ENCODE data around the gene ZSWIM8.

DNA sequence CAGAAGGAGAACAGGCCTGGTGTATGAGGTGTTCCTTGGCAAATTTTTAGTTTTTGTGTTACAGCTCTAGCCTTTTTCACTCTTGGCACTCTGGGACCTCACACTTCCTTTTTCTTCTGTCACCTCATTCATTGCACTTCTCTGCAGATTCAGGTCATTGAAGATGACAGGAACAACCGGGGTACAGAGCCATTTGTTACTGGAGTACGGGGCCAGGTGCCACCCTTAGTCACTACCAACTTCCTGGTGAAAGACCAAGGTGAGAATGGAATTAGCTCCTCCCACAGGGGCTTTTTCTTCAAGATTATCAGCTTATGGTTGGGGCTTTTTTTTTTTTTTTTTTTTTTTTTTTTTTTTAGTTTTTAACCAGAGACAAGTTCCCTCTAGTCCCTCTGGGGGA lies 22.1 kb upstream of the ZSWIM8 start:
- TF ChIP-seq, protein P1, sequence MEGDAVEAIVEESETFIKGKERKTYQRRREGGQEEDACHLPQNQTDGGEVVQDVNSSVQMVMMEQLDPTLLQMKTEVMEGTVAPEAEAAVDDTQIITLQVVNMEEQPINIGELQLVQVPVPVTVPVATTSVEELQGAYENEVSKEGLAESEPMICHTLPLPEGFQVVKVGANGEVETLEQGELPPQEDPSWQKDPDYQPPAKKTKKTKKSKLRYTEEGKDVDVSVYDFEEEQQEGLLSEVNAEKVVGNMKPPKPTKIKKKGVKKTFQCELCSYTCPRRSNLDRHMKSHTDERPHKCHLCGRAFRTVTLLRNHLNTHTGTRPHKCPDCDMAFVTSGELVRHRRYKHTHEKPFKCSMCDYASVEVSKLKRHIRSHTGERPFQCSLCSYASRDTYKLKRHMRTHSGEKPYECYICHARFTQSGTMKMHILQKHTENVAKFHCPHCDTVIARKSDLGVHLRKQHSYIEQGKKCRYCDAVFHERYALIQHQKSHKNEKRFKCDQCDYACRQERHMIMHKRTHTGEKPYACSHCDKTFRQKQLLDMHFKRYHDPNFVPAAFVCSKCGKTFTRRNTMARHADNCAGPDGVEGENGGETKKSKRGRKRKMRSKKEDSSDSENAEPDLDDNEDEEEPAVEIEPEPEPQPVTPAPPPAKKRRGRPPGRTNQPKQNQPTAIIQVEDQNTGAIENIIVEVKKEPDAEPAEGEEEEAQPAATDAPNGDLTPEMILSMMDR (IDR thresholded peaks at IDR 0.05 in 2 of 3, conservative IDR thresholded peaks at IDR 0.05 in 1 of 3; ENCODE audit: control insufficient read depth in 2 of 3, extremely low read depth in 1 of 3, insufficient read depth in 1 of 3, low read depth in 3 of 3, low read length in 3 of 3): no peak
- no peak for TF ChIP-seq EZH2 (IDR thresholded peaks at IDR 0.05; ENCODE audit: borderline replicate concordance, control insufficient read depth, low read depth, low read length)
- no peak for TF ChIP-seq TAF1 (IDR thresholded peaks at IDR 0.05; ENCODE audit: borderline replicate concordance, low read depth, low read length)
- TF ChIP-seq SRF (IDR thresholded peaks at IDR 0.05; ENCODE audit: low read depth in 2 of 2, low read length in 2 of 2): no peak
- TF ChIP-seq POLR2A (IDR thresholded peaks at IDR 0.05; ENCODE audit: low read depth, low read length): no peak
- TF ChIP-seq, protein P2, sequence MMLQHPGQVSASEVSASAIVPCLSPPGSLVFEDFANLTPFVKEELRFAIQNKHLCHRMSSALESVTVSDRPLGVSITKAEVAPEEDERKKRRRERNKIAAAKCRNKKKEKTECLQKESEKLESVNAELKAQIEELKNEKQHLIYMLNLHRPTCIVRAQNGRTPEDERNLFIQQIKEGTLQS (IDR thresholded peaks at IDR 0.05; ENCODE audit: borderline replicate concordance, extremely low read depth, low read depth, low read length): no peak
- no peak for TF ChIP-seq CREM (IDR thresholded peaks at IDR 0.05; ENCODE audit: low read depth)
- TF ChIP-seq SP1 (IDR thresholded peaks at IDR 0.05; ENCODE audit: low read depth, low read length): no peak
- TF ChIP-seq, protein P3, sequence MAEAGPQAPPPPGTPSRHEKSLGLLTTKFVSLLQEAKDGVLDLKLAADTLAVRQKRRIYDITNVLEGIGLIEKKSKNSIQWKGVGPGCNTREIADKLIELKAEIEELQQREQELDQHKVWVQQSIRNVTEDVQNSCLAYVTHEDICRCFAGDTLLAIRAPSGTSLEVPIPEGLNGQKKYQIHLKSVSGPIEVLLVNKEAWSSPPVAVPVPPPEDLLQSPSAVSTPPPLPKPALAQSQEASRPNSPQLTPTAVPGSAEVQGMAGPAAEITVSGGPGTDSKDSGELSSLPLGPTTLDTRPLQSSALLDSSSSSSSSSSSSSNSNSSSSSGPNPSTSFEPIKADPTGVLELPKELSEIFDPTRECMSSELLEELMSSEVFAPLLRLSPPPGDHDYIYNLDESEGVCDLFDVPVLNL (IDR thresholded peaks at IDR 0.05; ENCODE audit: low read depth, low read length): no peak

Data from GM12878 (cell line).